Hypothalamus (tissue), 51 donors: ENCODE results near the gene OR2T6.
"Not testable (repeated sequence)": the region's sequence is repeated elsewhere in the genome, so short reads cannot be mapped to it uniquely, and the experiment has no call there.

Source experiments
- DNase-seq, 51 donors: peaks; one replicate each; lab custom pipeline; 2025; lab: John Stamatoyannopoulos, UW

Gene OR2T6

GRCh38 chr1:248431683-248432082, 56.1 kb downstream of the OR2T6 start:
- DNase-seq, result not testable (repeated sequence)

- DNase-seq, result not testable (repeated sequence)
Measured at GRCh38 chr1:248432201-248432600, 56.7 kb downstream of the OR2T6 start.

- not testable (repeated sequence) for DNase-seq
Measured at GRCh38 chr1:248433811-248434415, 58.4 kb downstream of the OR2T6 start.

- DNase-seq, result not testable (repeated sequence)
Measured at GRCh38 chr1:248434913-248435312, 59.4 kb downstream of the OR2T6 start.

GRCh38 chr1:248436303-248436702, 60.8 kb downstream of the OR2T6 start:
- not testable (repeated sequence) for DNase-seq

- DNase-seq, result not testable (repeated sequence)
Measured at GRCh38 chr1:248438668-248439067, 63.1 kb downstream of the OR2T6 start.

GRCh38 chr1:248439283-248439682, 63.7 kb downstream of the OR2T6 start:
- not testable (repeated sequence) for DNase-seq
